ENCODE data around the gene EML6.

DNA sequence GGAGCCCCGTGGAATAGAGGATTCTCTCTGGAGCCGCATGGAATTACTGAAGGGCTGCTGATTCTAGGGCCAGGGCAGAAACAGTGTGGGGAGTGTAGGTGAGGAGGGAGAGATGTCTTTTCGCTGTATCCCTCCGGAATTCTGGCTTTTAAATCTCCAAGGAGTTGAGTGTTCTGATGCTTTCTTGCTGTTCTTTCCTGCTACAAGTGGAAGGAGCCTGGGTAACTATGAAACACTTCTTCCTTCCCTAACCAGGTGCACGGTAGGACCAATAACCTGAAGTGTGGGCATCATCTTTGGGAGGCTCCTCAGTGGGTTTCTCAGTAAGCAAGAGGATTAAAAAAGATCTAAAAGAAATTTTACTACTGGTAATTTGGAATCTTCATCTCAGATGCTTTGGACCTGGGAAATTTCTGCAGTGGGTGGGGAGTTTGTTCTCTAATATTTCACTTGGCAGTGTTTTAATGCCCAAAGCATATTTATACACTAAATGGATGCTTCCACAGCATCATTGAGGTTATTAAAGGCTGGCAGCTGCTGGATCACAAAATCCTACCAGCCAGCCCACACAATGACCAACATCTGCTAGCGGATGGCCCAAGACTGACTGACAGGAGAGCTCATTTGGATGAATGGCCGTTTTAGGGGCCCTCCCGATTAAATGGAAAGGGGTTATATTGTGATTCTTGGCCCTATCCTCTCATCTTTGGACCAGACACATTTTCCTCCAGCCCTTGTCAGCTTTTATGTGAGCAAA, 2.1 kb downstream of the EML6 start:
- TF ChIP-seq, protein P1, sequence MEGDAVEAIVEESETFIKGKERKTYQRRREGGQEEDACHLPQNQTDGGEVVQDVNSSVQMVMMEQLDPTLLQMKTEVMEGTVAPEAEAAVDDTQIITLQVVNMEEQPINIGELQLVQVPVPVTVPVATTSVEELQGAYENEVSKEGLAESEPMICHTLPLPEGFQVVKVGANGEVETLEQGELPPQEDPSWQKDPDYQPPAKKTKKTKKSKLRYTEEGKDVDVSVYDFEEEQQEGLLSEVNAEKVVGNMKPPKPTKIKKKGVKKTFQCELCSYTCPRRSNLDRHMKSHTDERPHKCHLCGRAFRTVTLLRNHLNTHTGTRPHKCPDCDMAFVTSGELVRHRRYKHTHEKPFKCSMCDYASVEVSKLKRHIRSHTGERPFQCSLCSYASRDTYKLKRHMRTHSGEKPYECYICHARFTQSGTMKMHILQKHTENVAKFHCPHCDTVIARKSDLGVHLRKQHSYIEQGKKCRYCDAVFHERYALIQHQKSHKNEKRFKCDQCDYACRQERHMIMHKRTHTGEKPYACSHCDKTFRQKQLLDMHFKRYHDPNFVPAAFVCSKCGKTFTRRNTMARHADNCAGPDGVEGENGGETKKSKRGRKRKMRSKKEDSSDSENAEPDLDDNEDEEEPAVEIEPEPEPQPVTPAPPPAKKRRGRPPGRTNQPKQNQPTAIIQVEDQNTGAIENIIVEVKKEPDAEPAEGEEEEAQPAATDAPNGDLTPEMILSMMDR (IDR thresholded peaks at IDR 0.05 in 4 of 5, conservative IDR thresholded peaks at IDR 0.05 in 1 of 5): no peak
- TF ChIP-seq POLR2A (IDR thresholded peaks at IDR 0.05): no peak

Data from gastrocnemius medialis (tissue), 4 donors.